Glutamatergic neuron (in vitro differentiated cells): ENCODE measurements around the gene CXCL14. TPM values are rescaled to one million over a fixed set of nuclear protein-coding genes. Genes with fewer than 3 reads are reported as not detected.
A peak's percentile ranks its signal among the peaks of the same experiment; 100 is the strongest.

ENCODE experiments used
- DNase-seq: peaks from one replicate; pipeline ENCODE4 v3.0.0; 2022
- H3K27ac Mint-ChIP-seq: one replicate; pipeline ENCODE4 v1.8.0; 2020; ENCODE audit warnings: mild to moderate bottlenecking, mixed read lengths, inconsistent platforms; ENCODE audit not compliant: unreplicated experiment
- H3K27me3 Mint-ChIP-seq: one replicate; pipeline ENCODE4 v1.8.0; 2020; ENCODE audit warnings: mild to moderate bottlenecking, moderate library complexity, mixed read lengths, inconsistent platforms; ENCODE audit not compliant: unreplicated experiment
- H3K36me3 Mint-ChIP-seq: one replicate; pipeline ENCODE4 v1.8.0; 2020; ENCODE audit warnings: mild to moderate bottlenecking, mixed read lengths, inconsistent platforms; ENCODE audit not compliant: unreplicated experiment
- H3K4me1 Mint-ChIP-seq: one replicate; pipeline ENCODE4 v1.8.0; 2020; ENCODE audit warnings: mild to moderate bottlenecking, low read depth, mixed read lengths, inconsistent platforms; ENCODE audit not compliant: unreplicated experiment
- H3K4me3 Mint-ChIP-seq: one replicate; pipeline ENCODE4 v1.8.0; 2020; ENCODE audit warnings: mild to moderate bottlenecking, mixed read lengths, inconsistent platforms; ENCODE audit not compliant: unreplicated experiment
- H3K9me3 Mint-ChIP-seq: one replicate; pipeline ENCODE4 v1.8.0; 2020; ENCODE audit warnings: mild to moderate bottlenecking, moderate library complexity, mixed read lengths, inconsistent platforms; ENCODE audit not compliant: unreplicated experiment
- CTCF ChIP-seq: fragments of 200-600 bp; sonication (generic); IDR thresholded peaks from one replicate; pipeline ENCODE4 v1.5.0; 2021; ENCODE audit not compliant: partially characterized antibody, unreplicated experiment
- total RNA-seq: library from RNA; stranded (reverse); fragmentation: NEBNext Ultra II Directional; extraction: Animal tissue kit (Norgen Biotek cat#: 25700); gene quantifications from one replicate; pipeline ENCODE4 v1.2.1, GENCODE V29; 2021; ENCODE audit not compliant: unreplicated experiment

CXCL14 gene
- total RNA-seq, 1 donor from 2014 or later: 0.32 TPM

GRCh38 chr5:135584918-135585317, 6.1 kb upstream of the CXCL14 start:
- no peak for DNase-seq
- Mint-ChIP-seq H3K27ac (no peak overlapping the region), H3K9me3 (peaks cover 7% of the 10 kb centered on the region), H3K36me3 (no peaks in the 10 kb centered on the region), H3K4me3 (no peak overlapping the region), H3K27me3 (peaks cover 4% of the 10 kb centered on the region), H3K4me1 (peaks cover 9% of the 10 kb centered on the region)
- TF ChIP-seq CTCF: no peak

DNA sequence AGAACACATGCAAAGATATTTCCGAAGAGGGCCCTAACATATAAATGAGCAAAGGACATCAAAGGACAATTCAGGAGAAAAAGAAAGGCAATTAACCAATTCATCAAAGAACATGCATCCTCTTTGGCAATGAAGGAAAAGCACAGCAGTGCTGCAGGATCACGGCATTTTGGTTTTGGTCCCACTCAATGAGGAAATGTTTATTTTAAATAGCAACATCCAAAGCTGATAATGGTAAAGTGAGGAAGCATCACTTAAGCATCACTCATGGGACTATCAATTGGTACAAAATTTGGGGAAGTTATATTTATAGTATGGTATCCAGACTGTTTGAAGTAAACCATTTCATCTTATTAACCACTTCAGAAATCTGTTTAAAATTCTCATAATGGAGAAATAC, 5.5 kb upstream of the CXCL14 start:
- no peak for TF ChIP-seq CTCF
- DNase-seq: no peak
- H3K36me3 Mint-ChIP-seq: no peaks in the 10 kb centered on the region
- H3K27ac Mint-ChIP-seq: no peak overlapping the region
- no peak overlapping the region for H3K4me3 Mint-ChIP-seq
- H3K9me3 Mint-ChIP-seq: peaks cover 11% of the 10 kb centered on the region
- H3K27me3 Mint-ChIP-seq: peaks cover 10% of the 10 kb centered on the region
- H3K4me1 Mint-ChIP-seq: peaks cover 14% of the 10 kb centered on the region

DNA sequence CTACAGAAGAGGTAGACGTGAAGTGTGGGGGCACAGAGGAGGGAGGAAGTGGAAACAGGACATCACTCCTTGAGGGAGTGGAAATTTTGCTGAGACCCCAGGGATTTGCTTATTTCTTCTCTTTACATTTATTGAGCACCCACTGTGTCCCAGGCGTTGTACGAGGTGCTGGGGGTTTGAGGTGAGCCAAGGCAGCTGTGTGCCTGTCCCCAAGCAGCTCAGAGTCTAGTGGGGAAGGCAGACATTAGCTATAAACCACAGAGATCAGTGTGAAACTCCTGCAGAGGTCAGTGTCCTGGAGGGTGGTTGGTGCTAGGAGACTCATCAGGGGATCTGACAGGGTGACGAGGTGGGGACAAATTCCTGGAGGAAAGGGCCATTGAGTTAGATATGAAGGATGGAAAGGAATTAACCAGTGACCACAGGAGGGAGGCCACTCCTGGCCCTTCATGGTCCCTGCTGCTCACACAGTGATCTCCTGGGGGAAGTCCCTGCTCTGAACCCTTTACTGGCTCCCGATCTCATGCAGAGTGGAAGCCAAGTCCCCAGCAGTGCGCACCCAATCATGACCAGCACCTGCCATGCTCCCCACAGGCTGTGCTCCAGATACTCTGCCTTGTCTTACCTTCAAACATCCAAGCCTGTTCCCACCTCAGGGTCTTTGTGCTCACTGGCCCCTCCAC, 3.4 kb upstream of the CXCL14 start:
- Mint-ChIP-seq H3K4me1 (peaks cover 19% of the 10 kb centered on the region), H3K9me3 (peaks cover 11% of the 10 kb centered on the region), H3K27ac (peak overlapping the region; percentile 77), H3K4me3 (peak overlapping the region; percentile 36), H3K36me3 (no peaks in the 10 kb centered on the region), H3K27me3 (peaks cover 21% of the 10 kb centered on the region)
- DNase-seq: no peak
- TF ChIP-seq CTCF: no peak

- H3K9me3 Mint-ChIP-seq: peaks cover 11% of the 10 kb centered on the region
- peak overlapping the region; percentile 57 for H3K4me3 Mint-ChIP-seq
- H3K36me3 Mint-ChIP-seq: no peaks in the 10 kb centered on the region
- peaks cover 28% of the 10 kb centered on the region for H3K4me1 Mint-ChIP-seq
- TF ChIP-seq CTCF: no peak
- no peak for DNase-seq
- H3K27ac Mint-ChIP-seq: no peak overlapping the region
- peaks cover 30% of the 10 kb centered on the region for H3K27me3 Mint-ChIP-seq
These were observed 496 bp downstream of the CXCL14 start for GRCh38 chr5:135578305-135578684.

GRCh38 chr5:135577421-135577820, 1.4 kb downstream of the CXCL14 start:
- H3K4me3 Mint-ChIP-seq: no peak overlapping the region
- no peak for DNase-seq
- no peak for TF ChIP-seq CTCF
- peaks cover 29% of the 10 kb centered on the region for H3K4me1 Mint-ChIP-seq
- H3K36me3 Mint-ChIP-seq: no peaks in the 10 kb centered on the region
- H3K9me3 Mint-ChIP-seq: peaks cover 11% of the 10 kb centered on the region
- peaks cover 30% of the 10 kb centered on the region for H3K27me3 Mint-ChIP-seq
- no peak overlapping the region for H3K27ac Mint-ChIP-seq
